ENCODE data around the gene HMOX2. TPM values are rescaled to one million over a fixed set of nuclear protein-coding genes. Genes with fewer than 3 reads are reported as not detected.

The HMOX2 gene
- total and polyA plus RNA-seq, 2 of the 13 experiments (the other 11 are each of a cell fraction or from before 2014, with no cell fraction given), result 60.3 to 70.4 TPM

DNA sequence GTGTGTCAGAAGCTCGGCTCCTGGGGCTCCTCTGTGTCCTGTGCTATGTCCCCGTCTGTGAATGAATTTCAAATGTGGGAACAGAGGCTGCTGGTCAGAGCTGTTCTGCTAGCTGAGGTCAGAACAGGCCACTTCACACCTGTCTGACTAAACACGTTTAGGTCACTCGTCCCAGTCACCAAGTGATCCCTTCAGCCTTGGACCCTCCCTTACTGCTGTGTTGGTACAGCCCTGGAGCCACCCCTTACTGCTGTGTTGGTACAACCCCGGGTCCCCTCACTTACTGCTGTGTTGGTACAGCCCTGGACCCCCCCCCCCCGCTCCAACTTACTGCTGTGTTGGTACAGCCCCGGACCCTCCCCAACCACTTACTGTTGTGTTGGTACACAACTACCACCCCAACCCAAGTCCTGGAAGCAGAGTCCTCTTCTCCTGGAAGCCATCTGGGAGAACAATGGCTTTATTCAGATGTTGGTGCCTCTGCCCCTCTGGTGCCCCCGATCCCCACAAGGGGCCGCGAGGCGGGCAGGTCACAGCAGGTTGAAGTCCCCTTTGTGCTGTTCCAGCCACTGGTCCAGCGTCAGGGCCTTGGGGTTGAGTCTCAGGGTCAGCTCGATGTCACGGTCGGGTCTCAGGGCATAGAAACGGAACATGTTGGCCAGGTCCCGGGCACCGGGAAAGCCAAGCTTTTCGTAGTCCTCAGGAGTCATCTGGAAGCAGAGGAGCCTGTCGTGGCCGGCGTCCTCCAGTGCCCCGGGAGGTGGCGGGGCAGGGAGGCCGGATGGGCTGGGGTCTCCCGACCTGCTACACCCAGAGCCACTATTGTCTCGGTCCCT is 14.7 kb upstream of the HMOX2 start (continued):
- TF ChIP-seq ZNF850 (CRISPR knock-in tag; conservative IDR thresholded peaks at IDR 0.05), result no peak
- no peak for TF ChIP-seq SAFB2 (CRISPR knock-in tag; IDR thresholded peaks at IDR 0.05; ENCODE audit: borderline replicate concordance, low read depth)
- TF ChIP-seq ZNF589 (CRISPR knock-in tag; conservative IDR thresholded peaks at IDR 0.05), result no peak
- TF ChIP-seq ZNF883 (CRISPR knock-in tag; IDR thresholded peaks at IDR 0.05; ENCODE audit: not compliant biosample characterization), result peak; percentile 76
- TF ChIP-seq ZNF746 (CRISPR knock-in tag; IDR thresholded peaks at IDR 0.05), result peak; percentile 58; the same call in 1 of the 2 replicates
- no peak for TF ChIP-seq ZNF781 (CRISPR knock-in tag; IDR thresholded peaks at IDR 0.05; ENCODE audit: borderline replicate concordance, not compliant biosample characterization)
- TF ChIP-seq, protein P1, sequence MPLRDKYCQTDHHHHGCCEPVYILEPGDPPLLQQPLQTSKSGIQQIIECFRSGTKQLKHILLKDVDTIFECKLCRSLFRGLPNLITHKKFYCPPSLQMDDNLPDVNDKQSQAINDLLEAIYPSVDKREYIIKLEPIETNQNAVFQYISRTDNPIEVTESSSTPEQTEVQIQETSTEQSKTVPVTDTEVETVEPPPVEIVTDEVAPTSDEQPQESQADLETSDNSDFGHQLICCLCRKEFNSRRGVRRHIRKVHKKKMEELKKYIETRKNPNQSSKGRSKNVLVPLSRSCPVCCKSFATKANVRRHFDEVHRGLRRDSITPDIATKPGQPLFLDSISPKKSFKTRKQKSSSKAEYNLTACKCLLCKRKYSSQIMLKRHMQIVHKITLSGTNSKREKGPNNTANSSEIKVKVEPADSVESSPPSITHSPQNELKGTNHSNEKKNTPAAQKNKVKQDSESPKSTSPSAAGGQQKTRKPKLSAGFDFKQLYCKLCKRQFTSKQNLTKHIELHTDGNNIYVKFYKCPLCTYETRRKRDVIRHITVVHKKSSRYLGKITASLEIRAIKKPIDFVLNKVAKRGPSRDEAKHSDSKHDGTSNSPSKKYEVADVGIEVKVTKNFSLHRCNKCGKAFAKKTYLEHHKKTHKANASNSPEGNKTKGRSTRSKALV (CRISPR knock-in tag; IDR thresholded peaks at IDR 0.05), result 0 out of 2 replicates have a peak, but pooled peaks have one; percentile 39
- TF ChIP-seq ZMYM3 (CRISPR knock-in tag; IDR thresholded peaks at IDR 0.05), result no peak; the same call in 1 of the 2 replicates
- no peak for TF ChIP-seq ZFP1 (CRISPR knock-in tag; IDR thresholded peaks at IDR 0.05)
- no peak; the same call in 1 of the 2 replicates for TF ChIP-seq RELA (CRISPR knock-in tag; IDR thresholded peaks at IDR 0.05)
- TF ChIP-seq SP1 (IDR thresholded peaks at IDR 0.05), result no peak
- no peak; the same call in 1 of the 2 replicates for TF ChIP-seq SP1 (CRISPR knock-in tag; IDR thresholded peaks at IDR 0.05)
- TF ChIP-seq NFE2L2 (IDR thresholded peaks at IDR 0.05; ENCODE audit: low read length), result no peak
- TF ChIP-seq ETV6 (CRISPR knock-in tag; conservative IDR thresholded peaks at IDR 0.05), result no peak
- no peak for TF ChIP-seq JDP2 (CRISPR knock-in tag; IDR thresholded peaks at IDR 0.05; ENCODE audit: borderline replicate concordance)
- 0 out of 2 replicates have a peak, but pooled peaks have one; percentile 22 for TF ChIP-seq ZNF160 (CRISPR knock-in tag; IDR thresholded peaks at IDR 0.05)
- TF ChIP-seq, protein P2, sequence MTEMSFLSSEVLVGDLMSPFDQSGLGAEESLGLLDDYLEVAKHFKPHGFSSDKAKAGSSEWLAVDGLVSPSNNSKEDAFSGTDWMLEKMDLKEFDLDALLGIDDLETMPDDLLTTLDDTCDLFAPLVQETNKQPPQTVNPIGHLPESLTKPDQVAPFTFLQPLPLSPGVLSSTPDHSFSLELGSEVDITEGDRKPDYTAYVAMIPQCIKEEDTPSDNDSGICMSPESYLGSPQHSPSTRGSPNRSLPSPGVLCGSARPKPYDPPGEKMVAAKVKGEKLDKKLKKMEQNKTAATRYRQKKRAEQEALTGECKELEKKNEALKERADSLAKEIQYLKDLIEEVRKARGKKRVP (CRISPR knock-in tag; IDR thresholded peaks at IDR 0.05), result no peak
- TF ChIP-seq SMAD3 (CRISPR knock-in tag; IDR thresholded peaks at IDR 0.05), result no peak; the same call in 1 of the 2 replicates
- no peak for TF ChIP-seq TOE1 (CRISPR knock-in tag; IDR thresholded peaks at IDR 0.05)
- TF ChIP-seq, protein P3, sequence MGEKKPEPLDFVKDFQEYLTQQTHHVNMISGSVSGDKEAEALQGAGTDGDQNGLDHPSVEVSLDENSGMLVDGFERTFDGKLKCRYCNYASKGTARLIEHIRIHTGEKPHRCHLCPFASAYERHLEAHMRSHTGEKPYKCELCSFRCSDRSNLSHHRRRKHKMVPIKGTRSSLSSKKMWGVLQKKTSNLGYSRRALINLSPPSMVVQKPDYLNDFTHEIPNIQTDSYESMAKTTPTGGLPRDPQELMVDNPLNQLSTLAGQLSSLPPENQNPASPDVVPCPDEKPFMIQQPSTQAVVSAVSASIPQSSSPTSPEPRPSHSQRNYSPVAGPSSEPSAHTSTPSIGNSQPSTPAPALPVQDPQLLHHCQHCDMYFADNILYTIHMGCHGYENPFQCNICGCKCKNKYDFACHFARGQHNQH (CRISPR knock-in tag; IDR thresholded peaks at IDR 0.05), result peak; percentile 92; the same call in 1 of the 2 replicates
- TF ChIP-seq HOXA3 (CRISPR knock-in tag; IDR thresholded peaks at IDR 0.05), result peak; percentile 65; the same call in 1 of the 2 replicates
- TF ChIP-seq SKI (IDR thresholded peaks at IDR 0.05; ENCODE audit: partially characterized antibody), result peak; percentile 79
- TF ChIP-seq TCF12 (IDR thresholded peaks at IDR 0.05), result no peak
- no peak; the same call in 1 of the 2 replicates for TF ChIP-seq TCF12 (CRISPR knock-in tag; IDR thresholded peaks at IDR 0.05)
- TF ChIP-seq ZNF33A (CRISPR knock-in tag; IDR thresholded peaks at IDR 0.05; ENCODE audit: borderline replicate concordance), result no peak
- TF ChIP-seq ATRX (CRISPR knock-in tag; IDR thresholded peaks at IDR 0.05; ENCODE audit: borderline replicate concordance), result no peak
- no peak for TF ChIP-seq PHB2 (IDR thresholded peaks at IDR 0.05; ENCODE audit: partially characterized antibody)
